Vagina (tissue), 2 donors: ENCODE measurements around the gene RFC4. TPM values are rescaled to one million over a fixed set of nuclear protein-coding genes. Genes with fewer than 3 reads are reported as not detected.
A peak's percentile ranks its signal among the peaks of the same experiment; 100 is the strongest.

Experiments used
- DNase-seq, 2 donors: peaks; one replicate each; pipeline ENCODE4 v3.0.0-alpha.2; 2017; ENCODE audit errors: extremely low spot score in 2 of 2
- H3K27ac ChIP-seq: fragments of 200-600 bp; sonication (generic); one replicate; pipeline ENCODE4 v1.5.1; 2019
- H3K27me3 ChIP-seq: fragments of 200-600 bp; sonication (generic); one replicate; pipeline ENCODE4 v1.5.1; 2019
- H3K36me3 ChIP-seq, 2 donors: fragments of 200-600 bp; sonication (generic); one replicate each; pipeline ENCODE4 v1.5.1; 2017 to 2019
- H3K4me1 ChIP-seq: fragments of 200-600 bp; sonication (generic); one replicate; pipeline ENCODE4 v1.5.1; 2019
- H3K4me3 ChIP-seq, 2 donors: fragments of 200-600 bp; sonication (generic); 1 replicate in 1 of 2; 2 replicates in 1 of 2; pipeline ENCODE4 v1.5.1; 2016 to 2019
- H3K9me3 ChIP-seq: fragments of 200-600 bp; sonication (generic); one replicate; pipeline ENCODE4 v1.5.1; 2019
- CTCF ChIP-seq, 3 experiments: fragments of 450-650 bp in 2 of 3; fragments of 200-600 bp in 1 of 3; sonication (generic) in 1 of 3; IDR thresholded peaks; one replicate each; pipeline ENCODE4 v1.5.1; 2017 to 2019; ENCODE audit warnings: antibody characterized with exemption in 3 of 3, mild to moderate bottlenecking in 2 of 3, moderate library complexity in 2 of 3
- POLR2A ChIP-seq, 2 donors: fragments of 450-650 bp; IDR thresholded peaks; one replicate each; pipeline ENCODE4 v1.6.1; 2017; ENCODE audit warnings: antibody characterized with exemption in 2 of 2, mild to moderate bottlenecking in 2 of 2, moderate library complexity in 2 of 2
- POLR2AphosphoS5 ChIP-seq, 2 donors: sonication (generic); formaldehyde crosslinking; IDR thresholded peaks; one replicate each; pipeline ENCODE4 v1.9.0; 2017; ENCODE audit warnings: antibody characterized with exemption in 2 of 2, mild to moderate bottlenecking in 2 of 2, low read depth in 1 of 2; ENCODE audit not compliant: insufficient read depth in 1 of 2
- intact Hi-C: fragments of 100-400 bp; cut with DNase I; formaldehyde crosslinking; loops from one replicate; pipeline ENCODE4 v1.15.1; 2023
- total RNA-seq: library from RNA; depleted of rRNA; stranded (reverse); fragments of >200 nt; gene quantifications from one replicate; pipeline ENCODE4 v1.2.3, GENCODE V29; 2016

RFC4 gene
- total RNA-seq, 1 donor from 2014 or later: 8.3 TPM

- Histone ChIP-seq H3K27me3 (no peaks in the 10 kb centered on the region), H3K4me3 (no peak overlapping the region), H3K9me3 (no peaks in the 10 kb centered on the region), H3K36me3 (no peaks in the 10 kb centered on the region), H3K4me1 (no peaks in the 10 kb centered on the region), H3K27ac (no peak overlapping the region)
- intact Hi-C loops: loop anchor here (10.0 kb wide), 1 partner anchor 315 kb away; no protein-coding TSS in a partner anchor
- DNase-seq: no peak
- no peak for TF ChIP-seq CTCF (IDR thresholded peaks at IDR 0.05)
- no peak for TF ChIP-seq POLR2A (IDR thresholded peaks at IDR 0.05)
- no peak for TF ChIP-seq POLR2AphosphoS5 (IDR thresholded peaks at IDR 0.05; ENCODE audit: insufficient read depth in 1 of 2, low read depth in 1 of 2)
Observed at GRCh38 chr3:186849374-186849975, 43.2 kb upstream of the RFC4 start.

GRCh38 chr3:186847437-186847836, 41.2 kb upstream of the RFC4 start:
- no peak overlapping the region for H3K4me3 ChIP-seq
- TF ChIP-seq CTCF (IDR thresholded peaks at IDR 0.05): no peak
- no peak for TF ChIP-seq POLR2AphosphoS5 (IDR thresholded peaks at IDR 0.05; ENCODE audit: insufficient read depth in 1 of 2, low read depth in 1 of 2)
- TF ChIP-seq POLR2A (IDR thresholded peaks at IDR 0.05): no peak
- no peaks in the 10 kb centered on the region for H3K27me3 ChIP-seq
- H3K4me1 ChIP-seq: no peaks in the 10 kb centered on the region
- no peaks in the 10 kb centered on the region for H3K36me3 ChIP-seq
- peak in 1 of 2 donors; percentile 8 for DNase-seq
- intact Hi-C loops: loop anchor here (10.0 kb wide), 1 partner anchor 317 kb away; no protein-coding TSS in a partner anchor
- no peaks in the 10 kb centered on the region for H3K9me3 ChIP-seq
- no peak overlapping the region for H3K27ac ChIP-seq

- H3K27me3 ChIP-seq: no peaks in the 10 kb centered on the region
- TF ChIP-seq POLR2AphosphoS5 (IDR thresholded peaks at IDR 0.05; ENCODE audit: insufficient read depth in 1 of 2, low read depth in 1 of 2): no peak
- no peak for TF ChIP-seq CTCF (IDR thresholded peaks at IDR 0.05)
- TF ChIP-seq POLR2A (IDR thresholded peaks at IDR 0.05): no peak
- no peaks in the 10 kb centered on the region for H3K9me3 ChIP-seq
- H3K4me1 ChIP-seq: no peaks in the 10 kb centered on the region
- DNase-seq: no peak
- intact Hi-C loops: loop anchor here (10.0 kb wide), 1 partner anchor 319 kb away; no protein-coding TSS in a partner anchor
- no peak overlapping the region for H3K27ac ChIP-seq
- H3K36me3 ChIP-seq: no peaks in the 10 kb centered on the region
- no peak overlapping the region for H3K4me3 ChIP-seq
Observed at GRCh38 chr3:186845756-186846155, 39.5 kb upstream of the RFC4 start.

GRCh38 chr3:186844908-186845307, 38.6 kb upstream of the RFC4 start:
- Histone ChIP-seq H3K4me1 (no peaks in the 10 kb centered on the region), H3K9me3 (no peaks in the 10 kb centered on the region), H3K27me3 (no peaks in the 10 kb centered on the region), H3K36me3 (no peaks in the 10 kb centered on the region), H3K27ac (no peak overlapping the region), H3K4me3 (no peak overlapping the region)
- no peak for TF ChIP-seq POLR2A (IDR thresholded peaks at IDR 0.05)
- TF ChIP-seq CTCF (IDR thresholded peaks at IDR 0.05): no peak
- no peak for TF ChIP-seq POLR2AphosphoS5 (IDR thresholded peaks at IDR 0.05; ENCODE audit: insufficient read depth in 1 of 2, low read depth in 1 of 2)
- DNase-seq: peak in 1 of 2 donors; percentile 70
- intact Hi-C loops: loop anchor here (10.0 kb wide), 1 partner anchor 320 kb away; no protein-coding TSS in a partner anchor

GRCh38 chr3:186843039-186843432, 36.8 kb upstream of the RFC4 start:
- H3K9me3 ChIP-seq: no peaks in the 10 kb centered on the region
- TF ChIP-seq POLR2AphosphoS5 (IDR thresholded peaks at IDR 0.05; ENCODE audit: insufficient read depth in 1 of 2, low read depth in 1 of 2): no peak
- no peak for TF ChIP-seq POLR2A (IDR thresholded peaks at IDR 0.05)
- TF ChIP-seq CTCF (IDR thresholded peaks at IDR 0.05): no peak
- H3K4me3 ChIP-seq: no peak overlapping the region
- H3K27ac ChIP-seq: no peak overlapping the region
- no peaks in the 10 kb centered on the region for H3K36me3 ChIP-seq
- no peaks in the 10 kb centered on the region for H3K4me1 ChIP-seq
- no peaks in the 10 kb centered on the region for H3K27me3 ChIP-seq
- intact Hi-C loops: loop anchor here (10.0 kb wide), 1 partner anchor 322 kb away; no protein-coding TSS in a partner anchor
- peak in 1 of 2 donors; percentile 8 for DNase-seq
